ENCODE results near the gene MDM2. TPM values are rescaled to one million over a fixed set of nuclear protein-coding genes. Genes with fewer than 3 reads are reported as not detected.
A peak's percentile ranks its signal among the peaks of the same experiment; 100 is the strongest.

MDM2 gene
- total and polyA plus RNA-seq, 3 experiments from 2014 or later = 25.4 to 246 (median 237) TPM

DNA sequence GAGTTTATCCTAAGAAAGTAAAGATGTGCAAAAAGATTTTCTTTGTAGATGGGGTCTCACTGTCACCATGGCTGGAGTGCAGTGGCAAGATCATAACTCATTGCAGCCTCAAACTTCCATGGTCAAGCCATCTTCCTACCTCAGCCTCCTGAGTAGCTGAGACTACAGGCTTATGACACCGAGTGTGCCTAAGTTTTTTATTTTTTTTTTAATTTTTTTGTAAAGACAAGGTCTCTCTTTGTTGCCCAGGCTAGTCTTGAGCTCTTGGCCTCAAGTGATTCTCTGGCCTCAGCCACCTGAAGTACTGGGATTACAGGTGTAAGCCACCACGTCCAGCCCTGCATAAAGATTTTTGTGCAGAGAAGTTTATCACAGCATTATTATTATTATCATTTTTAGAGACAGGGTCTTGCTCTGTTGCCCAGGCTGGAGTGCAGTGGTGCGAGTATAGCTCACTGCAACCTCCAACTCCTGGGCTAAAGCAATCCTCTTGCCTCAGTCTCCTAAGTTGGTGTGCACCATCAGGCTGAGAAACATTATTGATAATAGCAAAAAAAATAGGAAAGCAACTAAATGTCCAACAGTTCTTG, 19.3 kb upstream of the MDM2 start:
- Histone ChIP-seq H3K27ac (ENCODE audit: low read depth, low read length) (no peak overlapping the region), H3K36me3 (ENCODE audit: insufficient read depth, low read length) (no peaks in the 10 kb centered on the region), H3K4me1 (ENCODE audit: insufficient read depth, low read length) (no peaks in the 10 kb centered on the region), H3K4me3 (ENCODE audit: low read length) (no peak overlapping the region), H3K27me3 (ENCODE audit: insufficient read depth, low read length, poor library complexity, severe bottlenecking) (no peaks in the 10 kb centered on the region), H3K9me3 (ENCODE audit: low read length) (no peaks in the 10 kb centered on the region)
- H3K27me3 Mint-ChIP-seq = no peaks in the 10 kb centered on the region
- peaks cover 0 to 4% (median 0%) of the 10 kb centered on the region in 3 donors for H3K36me3 Mint-ChIP-seq
- no peak overlapping the region for H3K27ac Mint-ChIP-seq
- CTCF ChIA-PET = no interaction called here
- H3K4me1 Mint-ChIP-seq = no peaks in the 10 kb centered on the region
- POLR2A ChIA-PET = no interaction called here
- no peak for DNase-seq
- no peak overlapping the region for H3K4me3 Mint-ChIP-seq
- no peaks in the 10 kb centered on the region for H3K9me3 Mint-ChIP-seq

DNA sequence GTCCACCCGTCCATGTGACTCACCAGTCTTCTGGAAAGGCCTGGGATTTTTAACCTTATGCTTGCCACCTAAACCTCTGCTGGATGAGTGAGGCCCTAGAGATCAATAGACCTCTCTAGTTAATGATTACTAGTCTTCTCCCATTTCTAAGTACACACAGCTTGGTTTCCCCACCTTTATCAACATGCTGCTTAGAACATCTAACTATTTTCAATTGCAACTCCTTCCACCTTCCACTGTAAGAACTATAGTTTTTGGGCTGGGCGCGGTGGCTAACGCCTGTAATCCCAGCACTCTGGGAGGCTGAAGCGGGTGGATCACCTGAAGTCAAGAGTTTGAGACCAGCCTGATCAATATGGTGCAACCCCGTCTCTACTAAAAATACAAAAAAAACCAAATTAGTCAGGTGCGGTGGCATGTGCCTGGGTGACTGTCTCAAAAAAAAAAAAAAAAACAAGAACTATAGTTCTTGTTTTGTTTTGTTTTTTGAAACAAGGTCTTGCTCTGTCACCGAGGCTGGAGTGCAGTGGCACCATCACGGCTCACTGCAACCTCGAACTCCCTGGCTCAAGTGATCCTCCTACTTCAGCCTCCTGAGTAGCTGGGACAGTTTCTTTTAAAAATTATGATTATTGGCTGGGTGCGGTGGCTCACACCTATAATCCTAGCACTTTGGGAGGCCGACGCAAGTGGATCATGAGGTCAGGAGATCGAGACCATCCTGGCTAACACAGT, 18.7 kb upstream of the MDM2 start:
- POLR2A ChIA-PET = no interaction called here
- no peak overlapping the region for H3K4me3 Mint-ChIP-seq
- no peaks in the 10 kb centered on the region for H3K36me3 ChIP-seq (ENCODE audit: insufficient read depth, low read length)
- H3K27ac Mint-ChIP-seq = peak overlapping the region in 1 of 8 donors; percentile 33
- no peak overlapping the region for H3K4me3 ChIP-seq (ENCODE audit: low read length)
- no peaks in the 10 kb centered on the region for H3K4me1 ChIP-seq (ENCODE audit: insufficient read depth, low read length)
- H3K36me3 Mint-ChIP-seq = no peaks in the 10 kb centered on the region
- H3K9me3 Mint-ChIP-seq = no peaks in the 10 kb centered on the region
- H3K9me3 ChIP-seq (ENCODE audit: low read length) = no peaks in the 10 kb centered on the region
- no peaks in the 10 kb centered on the region for H3K27me3 ChIP-seq (ENCODE audit: insufficient read depth, low read length, poor library complexity, severe bottlenecking)
- no peaks in the 10 kb centered on the region for H3K4me1 Mint-ChIP-seq
- DNase-seq = no peak
- no peaks in the 10 kb centered on the region for H3K27me3 Mint-ChIP-seq
- CTCF ChIA-PET = no interaction called here
- no peak overlapping the region for H3K27ac ChIP-seq (ENCODE audit: low read depth, low read length)

DNA sequence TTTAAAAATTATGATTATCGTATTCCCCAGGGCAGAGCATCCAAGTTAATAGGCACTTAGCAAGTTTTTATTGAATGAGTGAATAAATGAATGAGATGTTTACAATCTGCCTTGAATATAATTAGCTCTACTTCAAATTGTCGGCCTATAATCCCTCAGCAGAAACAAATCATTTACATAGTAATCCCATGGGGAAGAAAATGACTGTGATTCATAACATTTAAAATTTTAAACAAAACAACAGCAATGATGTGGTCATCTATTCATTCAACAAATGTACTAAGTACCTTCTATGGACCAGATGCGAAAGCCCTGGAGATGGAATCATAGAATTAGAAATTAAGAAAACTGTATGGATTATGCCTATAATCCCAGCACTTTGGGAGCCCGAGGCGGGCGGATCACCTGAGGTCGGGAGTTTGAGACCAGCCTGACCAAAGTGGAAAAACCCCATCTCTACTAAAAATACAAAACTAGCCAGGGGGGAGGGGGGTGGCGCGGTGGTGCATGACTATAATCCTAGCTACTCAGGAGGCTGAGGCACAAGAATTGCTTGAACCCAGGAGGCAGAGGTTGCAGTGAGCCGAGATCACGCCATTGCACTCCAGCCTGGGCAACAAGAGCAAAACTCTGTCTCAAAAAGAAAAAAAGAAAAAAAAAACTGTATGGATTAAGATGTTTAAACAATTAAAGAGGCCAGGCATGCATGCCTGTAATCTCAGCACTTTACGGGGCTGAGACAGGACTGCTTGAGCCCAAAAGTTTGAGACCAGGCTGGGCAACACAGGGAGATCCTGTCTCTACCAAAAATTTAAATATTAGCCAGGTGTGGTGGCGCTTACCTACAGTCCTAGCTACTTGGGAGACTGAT, 17.7 kb upstream of the MDM2 start:
- no peaks in the 10 kb centered on the region for H3K4me1 Mint-ChIP-seq
- H3K27me3 Mint-ChIP-seq = no peaks in the 10 kb centered on the region
- no peak for DNase-seq
- Histone ChIP-seq H3K4me1 (ENCODE audit: insufficient read depth, low read length) (no peaks in the 10 kb centered on the region), H3K27ac (ENCODE audit: low read depth, low read length) (no peak overlapping the region), H3K4me3 (ENCODE audit: low read length) (no peak overlapping the region), H3K9me3 (ENCODE audit: low read length) (no peaks in the 10 kb centered on the region), H3K36me3 (ENCODE audit: insufficient read depth, low read length) (no peaks in the 10 kb centered on the region), H3K27me3 (ENCODE audit: insufficient read depth, low read length, poor library complexity, severe bottlenecking) (no peaks in the 10 kb centered on the region)
- H3K36me3 Mint-ChIP-seq = no peaks in the 10 kb centered on the region
- ChIA-PET POLR2A (no interaction called here), CTCF (interaction anchor here (1.6 kb wide), 1 partner anchor 17 kb away, joined by 3 read pairs; the partner anchor contains the start of gene MDM2)
- H3K4me3 Mint-ChIP-seq = no peak overlapping the region
- no peaks in the 10 kb centered on the region for H3K9me3 Mint-ChIP-seq
- H3K27ac Mint-ChIP-seq = no peak overlapping the region

DNA sequence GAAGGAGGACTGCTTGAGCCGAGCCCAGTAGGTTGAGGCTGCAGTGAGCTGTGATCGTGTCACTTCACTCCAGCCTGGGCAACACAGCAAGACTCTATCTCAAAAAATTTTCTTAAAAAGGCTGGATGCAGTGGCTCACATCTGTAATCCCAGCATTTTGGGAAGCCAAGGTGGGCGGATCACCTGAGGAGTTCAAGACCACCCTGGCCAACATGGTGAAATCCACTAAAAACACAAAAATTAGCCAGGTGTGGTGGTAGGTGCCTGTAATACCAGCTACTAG, 17.1 kb upstream of the MDM2 start:
- Mint-ChIP-seq H3K4me1 (no peaks in the 10 kb centered on the region), H3K27ac (no peak overlapping the region), H3K9me3 (no peaks in the 10 kb centered on the region), H3K27me3 (no peaks in the 10 kb centered on the region), H3K4me3 (no peak overlapping the region), H3K36me3 (no peaks in the 10 kb centered on the region)
- Histone ChIP-seq H3K27me3 (ENCODE audit: insufficient read depth, low read length, poor library complexity, severe bottlenecking) (no peaks in the 10 kb centered on the region), H3K27ac (ENCODE audit: low read depth, low read length) (no peak overlapping the region), H3K4me1 (ENCODE audit: insufficient read depth, low read length) (no peaks in the 10 kb centered on the region), H3K4me3 (ENCODE audit: low read length) (no peak overlapping the region), H3K36me3 (ENCODE audit: insufficient read depth, low read length) (no peaks in the 10 kb centered on the region), H3K9me3 (ENCODE audit: low read length) (no peaks in the 10 kb centered on the region)
- no peak for DNase-seq
- CTCF ChIA-PET = interaction anchor here (1.6 kb wide), 1 partner anchor 17 kb away, joined by 3 read pairs; the partner anchor contains the start of gene MDM2
- POLR2A ChIA-PET = no interaction called here

DNA sequence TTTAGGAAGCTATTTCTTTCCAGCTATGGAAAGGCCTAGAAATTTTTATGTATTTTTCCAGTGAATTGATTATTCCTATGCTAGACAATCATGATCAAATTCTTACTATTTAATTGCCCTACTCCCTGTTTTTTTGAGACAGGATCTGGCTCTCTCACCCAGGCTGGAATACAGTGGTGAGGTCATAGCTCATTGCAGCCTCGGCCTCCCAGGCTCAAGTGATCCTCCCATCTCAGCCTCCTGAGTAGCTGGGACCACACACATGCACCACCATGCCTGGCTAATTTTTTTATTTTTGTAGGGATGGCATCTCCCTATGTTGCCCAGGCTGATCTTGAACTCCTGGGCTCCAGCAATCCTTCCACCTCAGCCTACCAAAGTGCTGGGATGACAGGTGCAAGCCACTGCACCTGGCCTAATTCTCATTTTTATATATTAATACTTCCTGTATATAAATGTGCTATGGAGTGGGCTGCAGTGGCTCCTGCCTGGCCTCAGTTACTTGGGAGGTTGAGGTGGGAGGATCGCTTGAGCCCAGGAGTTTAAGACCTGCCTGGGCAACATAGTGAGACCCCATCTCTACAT, 16.0 kb upstream of the MDM2 start:
- no peaks in the 10 kb centered on the region for H3K4me1 ChIP-seq (ENCODE audit: insufficient read depth, low read length)
- no peaks in the 10 kb centered on the region for H3K36me3 ChIP-seq (ENCODE audit: insufficient read depth, low read length)
- Mint-ChIP-seq H3K4me1 (no peaks in the 10 kb centered on the region), H3K27ac (no peak overlapping the region), H3K9me3 (no peaks in the 10 kb centered on the region), H3K36me3 (no peaks in the 10 kb centered on the region), H3K27me3 (no peaks in the 10 kb centered on the region), H3K4me3 (no peak overlapping the region)
- no peak for DNase-seq
- H3K9me3 ChIP-seq (ENCODE audit: low read length) = no peaks in the 10 kb centered on the region
- POLR2A ChIA-PET = no interaction called here
- CTCF ChIA-PET = interaction anchor here (1.6 kb wide), 1 partner anchor 16 kb away, joined by 3 read pairs; the partner anchor contains the start of gene MDM2
- no peak overlapping the region for H3K4me3 ChIP-seq (ENCODE audit: low read length)
- no peaks in the 10 kb centered on the region for H3K27me3 ChIP-seq (ENCODE audit: insufficient read depth, low read length, poor library complexity, severe bottlenecking)
- no peak overlapping the region for H3K27ac ChIP-seq (ENCODE audit: low read depth, low read length)

DNA sequence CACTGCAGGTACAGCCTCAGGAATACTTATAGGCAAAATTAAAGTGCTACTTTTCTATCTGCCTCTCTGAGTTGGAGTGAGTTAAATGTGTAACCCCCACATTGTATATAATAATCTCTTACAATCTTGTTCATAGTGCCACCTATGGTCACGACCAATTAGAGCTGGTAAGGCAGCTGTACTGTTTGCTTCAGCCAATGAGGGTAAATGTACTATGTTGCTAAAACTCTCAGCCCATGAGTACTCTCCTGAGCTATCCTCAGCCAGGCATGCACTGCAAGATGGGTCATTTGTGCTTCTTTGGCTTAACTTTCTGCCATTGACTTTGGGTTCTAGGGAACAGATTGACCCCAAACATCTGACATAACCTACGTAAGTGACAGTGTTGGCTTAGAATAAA, 15.0 kb upstream of the MDM2 start:
- no peak overlapping the region for H3K4me3 ChIP-seq (ENCODE audit: low read length)
- H3K9me3 Mint-ChIP-seq = no peaks in the 10 kb centered on the region
- H3K36me3 Mint-ChIP-seq = no peaks in the 10 kb centered on the region
- H3K27me3 Mint-ChIP-seq = no peaks in the 10 kb centered on the region
- DNase-seq = peak in 3 of 5 donors; percentile 5 to 41 (median 33)
- no peaks in the 10 kb centered on the region for H3K36me3 ChIP-seq (ENCODE audit: insufficient read depth, low read length)
- H3K27me3 ChIP-seq (ENCODE audit: insufficient read depth, low read length, poor library complexity, severe bottlenecking) = no peaks in the 10 kb centered on the region
- no peak overlapping the region for H3K27ac Mint-ChIP-seq
- ChIA-PET POLR2A (no interaction called here), CTCF (interaction anchor here (0.8 kb wide), 1 partner anchor 15 kb away, joined by 4 read pairs; the partner anchor contains the start of gene MDM2)
- no peak overlapping the region for H3K27ac ChIP-seq (ENCODE audit: low read depth, low read length)
- no peak overlapping the region for H3K4me3 Mint-ChIP-seq
- no peaks in the 10 kb centered on the region for H3K9me3 ChIP-seq (ENCODE audit: low read length)
- no peaks in the 10 kb centered on the region for H3K4me1 ChIP-seq (ENCODE audit: insufficient read depth, low read length)
- H3K4me1 Mint-ChIP-seq = no peaks in the 10 kb centered on the region

DNA sequence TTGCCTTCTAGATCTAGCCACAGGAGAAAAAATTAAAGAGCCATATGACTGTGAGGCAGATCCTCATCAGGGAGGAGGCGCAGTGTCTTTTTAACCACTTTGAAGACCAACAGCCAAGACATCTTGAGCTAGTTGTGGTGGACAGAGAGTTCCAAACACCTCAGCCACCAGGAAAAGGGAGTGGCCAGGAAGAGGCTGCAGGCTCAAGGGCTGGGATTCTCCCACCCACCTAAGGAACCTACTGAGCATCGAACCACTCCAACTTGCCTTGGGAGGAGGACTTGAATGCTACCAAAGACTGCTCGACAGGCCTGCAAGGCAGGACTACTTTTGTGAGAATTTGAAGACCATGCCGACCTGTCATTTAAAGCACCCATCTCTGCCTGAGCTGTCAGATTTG, 14.5 kb upstream of the MDM2 start:
- Mint-ChIP-seq H3K4me1 (no peaks in the 10 kb centered on the region), H3K27ac (no peak overlapping the region), H3K27me3 (no peaks in the 10 kb centered on the region), H3K36me3 (no peaks in the 10 kb centered on the region), H3K9me3 (no peaks in the 10 kb centered on the region), H3K4me3 (no peak overlapping the region)
- no peaks in the 10 kb centered on the region for H3K9me3 ChIP-seq (ENCODE audit: low read length)
- no peak overlapping the region for H3K27ac ChIP-seq (ENCODE audit: low read depth, low read length)
- H3K4me3 ChIP-seq (ENCODE audit: low read length) = no peak overlapping the region
- ChIA-PET CTCF (interaction anchor here (0.8 kb wide), 1 partner anchor 14 kb away, joined by 4 read pairs; the partner anchor contains the start of gene MDM2), POLR2A (no interaction called here)
- no peak for DNase-seq
- no peaks in the 10 kb centered on the region for H3K4me1 ChIP-seq (ENCODE audit: insufficient read depth, low read length)
- no peaks in the 10 kb centered on the region for H3K27me3 ChIP-seq (ENCODE audit: insufficient read depth, low read length, poor library complexity, severe bottlenecking)
- no peaks in the 10 kb centered on the region for H3K36me3 ChIP-seq (ENCODE audit: insufficient read depth, low read length)
